Neural crest cell (in vitro differentiated cells): ENCODE measurements around the gene NFIC. TPM values are rescaled to one million over a fixed set of nuclear protein-coding genes. Genes with fewer than 3 reads are reported as not detected.
"Not testable (repeated sequence)": the region's sequence is repeated elsewhere in the genome, so short reads cannot be mapped to it uniquely, and the experiment has no call there.

Experiments used
- DNase-seq: peaks from one replicate; pipeline ENCODE4 v3.0.0; 2021; ENCODE audit warnings: low read depth, mixed read lengths, low spot score
- H3K27ac Mint-ChIP-seq: one replicate; pipeline ENCODE4 v1.8.0; 2021; ENCODE audit warnings: mild to moderate bottlenecking, mixed read lengths; ENCODE audit not compliant: unreplicated experiment
- H3K27me3 Mint-ChIP-seq: 2 replicates; pipeline ENCODE4 v1.8.0; 2021; ENCODE audit warnings: low read depth, mild to moderate bottlenecking, mixed read lengths
- H3K36me3 Mint-ChIP-seq: 2 replicates; pipeline ENCODE4 v1.8.0; 2021; ENCODE audit warnings: low read depth, mild to moderate bottlenecking, mixed read lengths
- H3K4me1 Mint-ChIP-seq: 2 replicates; pipeline ENCODE4 v1.8.0; 2021; ENCODE audit warnings: mixed read lengths
- H3K4me3 Mint-ChIP-seq: one replicate; pipeline ENCODE4 v1.8.0; 2021; ENCODE audit warnings: mild to moderate bottlenecking, mixed read lengths
- H3K9me3 Mint-ChIP-seq: 2 replicates; pipeline ENCODE4 v1.8.0; 2021; ENCODE audit warnings: mixed read lengths
- total RNA-seq: library from RNA; stranded (reverse); gene quantifications from 2 replicates; pipeline ENCODE4 v1.2.1, GENCODE V29; 2021
- TF ChIP-seq, protein P1 (sequence below): fragments of 200-600 bp; sonication (generic); conservative IDR thresholded peaks from 2 replicates; pipeline ENCODE4 v1.5.0; 2021; ENCODE audit warnings: antibody characterized with exemption, mild to moderate bottlenecking

The NFIC gene
- total RNA-seq, 1 donor from 2014 or later: 4.1 TPM

GRCh38 chr19:3448616-3449334 is 82.4 kb downstream of the NFIC start:
- Mint-ChIP-seq H3K9me3 (no peaks in the 10 kb centered on the region), H3K27me3 (peaks cover 56% of the 10 kb centered on the region), H3K4me3 (no peak overlapping the region), H3K27ac (no peak overlapping the region), H3K4me1 (peaks cover 16% of the 10 kb centered on the region), H3K36me3 (peaks cover 2% of the 10 kb centered on the region)
- no peak for DNase-seq
- TF ChIP-seq, protein P1, sequence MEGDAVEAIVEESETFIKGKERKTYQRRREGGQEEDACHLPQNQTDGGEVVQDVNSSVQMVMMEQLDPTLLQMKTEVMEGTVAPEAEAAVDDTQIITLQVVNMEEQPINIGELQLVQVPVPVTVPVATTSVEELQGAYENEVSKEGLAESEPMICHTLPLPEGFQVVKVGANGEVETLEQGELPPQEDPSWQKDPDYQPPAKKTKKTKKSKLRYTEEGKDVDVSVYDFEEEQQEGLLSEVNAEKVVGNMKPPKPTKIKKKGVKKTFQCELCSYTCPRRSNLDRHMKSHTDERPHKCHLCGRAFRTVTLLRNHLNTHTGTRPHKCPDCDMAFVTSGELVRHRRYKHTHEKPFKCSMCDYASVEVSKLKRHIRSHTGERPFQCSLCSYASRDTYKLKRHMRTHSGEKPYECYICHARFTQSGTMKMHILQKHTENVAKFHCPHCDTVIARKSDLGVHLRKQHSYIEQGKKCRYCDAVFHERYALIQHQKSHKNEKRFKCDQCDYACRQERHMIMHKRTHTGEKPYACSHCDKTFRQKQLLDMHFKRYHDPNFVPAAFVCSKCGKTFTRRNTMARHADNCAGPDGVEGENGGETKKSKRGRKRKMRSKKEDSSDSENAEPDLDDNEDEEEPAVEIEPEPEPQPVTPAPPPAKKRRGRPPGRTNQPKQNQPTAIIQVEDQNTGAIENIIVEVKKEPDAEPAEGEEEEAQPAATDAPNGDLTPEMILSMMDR: no peak

GRCh38 chr19:3450796-3451411 is 84.5 kb downstream of the NFIC start:
- Mint-ChIP-seq H3K36me3 (peaks cover 2% of the 10 kb centered on the region), H3K27ac (no peak overlapping the region), H3K9me3 (no peaks in the 10 kb centered on the region), H3K4me3 (no peak overlapping the region), H3K27me3 (peaks cover 50% of the 10 kb centered on the region), H3K4me1 (peaks cover 4% of the 10 kb centered on the region)
- TF ChIP-seq, protein P1: no peak
- DNase-seq: no peak

GRCh38 chr19:3451451-3451866 is 85.1 kb downstream of the NFIC start:
- no peak overlapping the region for H3K4me3 Mint-ChIP-seq
- DNase-seq: no peak
- no peak overlapping the region for H3K27ac Mint-ChIP-seq
- no peaks in the 10 kb centered on the region for H3K9me3 Mint-ChIP-seq
- TF ChIP-seq, protein P1: no peak
- H3K27me3 Mint-ChIP-seq: peaks cover 46% of the 10 kb centered on the region
- H3K4me1 Mint-ChIP-seq: peaks cover 4% of the 10 kb centered on the region
- H3K36me3 Mint-ChIP-seq: peaks cover 2% of the 10 kb centered on the region

- TF ChIP-seq, protein P1: no peak
- no peak overlapping the region for H3K4me3 Mint-ChIP-seq
- DNase-seq: no peak
- no peaks in the 10 kb centered on the region for H3K9me3 Mint-ChIP-seq
- peaks cover 8% of the 10 kb centered on the region for H3K4me1 Mint-ChIP-seq
- H3K36me3 Mint-ChIP-seq: peaks cover 2% of the 10 kb centered on the region
- peaks cover 42% of the 10 kb centered on the region for H3K27me3 Mint-ChIP-seq
- no peak overlapping the region for H3K27ac Mint-ChIP-seq
Measured at GRCh38 chr19:3452171-3452941, 86.0 kb downstream of the NFIC start.

DNA sequence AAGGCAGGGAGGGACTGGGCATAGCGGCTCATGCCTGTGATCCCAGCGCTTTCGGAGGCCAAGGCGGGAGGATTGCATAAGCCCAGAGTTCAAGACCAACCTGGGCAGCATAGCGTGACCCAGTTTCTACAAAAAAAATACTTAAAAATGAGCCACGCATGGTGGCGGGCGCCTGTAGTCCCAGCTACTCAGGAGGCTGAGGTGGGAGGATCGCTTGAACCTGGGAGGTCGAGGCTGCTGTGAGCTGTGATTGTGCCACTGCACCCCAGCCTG is 86.5 kb downstream of the NFIC start:
- not testable (repeated sequence) for H3K4me3 Mint-ChIP-seq, H3K36me3 Mint-ChIP-seq, H3K9me3 Mint-ChIP-seq, H3K27ac Mint-ChIP-seq, H3K4me1 Mint-ChIP-seq, DNase-seq
- peaks cover 40% of the 10 kb centered on the region for H3K27me3 Mint-ChIP-seq

GRCh38 chr19:3453840-3454239 is 87.5 kb downstream of the NFIC start:
- Mint-ChIP-seq H3K27ac (no peak overlapping the region), H3K9me3 (no peaks in the 10 kb centered on the region), H3K4me3 (no peak overlapping the region), H3K36me3 (peaks cover 2% of the 10 kb centered on the region), H3K27me3 (peaks cover 42% of the 10 kb centered on the region), H3K4me1 (peaks cover 13% of the 10 kb centered on the region)
- TF ChIP-seq, protein P1: no peak
- no peak for DNase-seq
